Measurements from ENCODE around the gene KCNK1.
"Not testable (repeated sequence)": the region's sequence is repeated elsewhere in the genome, so short reads cannot be mapped to it uniquely, and the experiment has no call there.

The KCNK1 gene

GRCh38 chr1:233677690-233678354 lies 63.9 kb downstream of the KCNK1 start:
- H3K27ac ChIP-seq (ENCODE audit: low read depth, low read length), result no peak overlapping the region
- no peak overlapping the region for H3K4me3 ChIP-seq (ENCODE audit: low read depth, low read length)
- H3K27me3 ChIP-seq (ENCODE audit: control insufficient read depth, insufficient read depth, low read length), result no peaks in the 10 kb centered on the region
- 0 out of 2 replicates have a peak, but pooled peaks cover 6% of the 10 kb centered on the region for H3K9me3 ChIP-seq (ENCODE audit: control insufficient read depth, insufficient read depth, low read depth, low read length)
- peaks cover 32% of the 10 kb centered on the region; the same call in 1 of the 2 replicates for H3K36me3 ChIP-seq (ENCODE audit: control insufficient read depth, insufficient read depth, low read length)
- H3K4me1 ChIP-seq (ENCODE audit: control insufficient read depth, insufficient read depth, low read length), result peaks cover 34% of the 10 kb centered on the region
- no peak overlapping the region for H3K9ac ChIP-seq (ENCODE audit: low read length)

GRCh38 chr1:233679030-233679429 lies 65.1 kb downstream of the KCNK1 start:
- H3K27me3 ChIP-seq (ENCODE audit: control insufficient read depth, insufficient read depth, low read length), result no peaks in the 10 kb centered on the region
- H3K9ac ChIP-seq (ENCODE audit: low read length), result no peak overlapping the region
- peaks cover 27% of the 10 kb centered on the region; the same call in 1 of the 2 replicates for H3K36me3 ChIP-seq (ENCODE audit: control insufficient read depth, insufficient read depth, low read length)
- 0 out of 2 replicates have a peak, but pooled peaks cover 6% of the 10 kb centered on the region for H3K9me3 ChIP-seq (ENCODE audit: control insufficient read depth, insufficient read depth, low read depth, low read length)
- H3K27ac ChIP-seq (ENCODE audit: low read depth, low read length), result 0 out of 2 replicates have a peak overlapping the region, but pooled peaks have one; percentile 1
- peaks cover 39% of the 10 kb centered on the region for H3K4me1 ChIP-seq (ENCODE audit: control insufficient read depth, insufficient read depth, low read length)
- H3K4me3 ChIP-seq (ENCODE audit: low read depth, low read length), result peak overlapping the region; percentile 4; the same call in 1 of the 2 replicates

GRCh38 chr1:233679591-233680373 lies 65.9 kb downstream of the KCNK1 start:
- no peak overlapping the region for H3K9ac ChIP-seq (ENCODE audit: low read length)
- peak overlapping the region; percentile 4; the same call in 1 of the 2 replicates for H3K4me3 ChIP-seq (ENCODE audit: low read depth, low read length)
- H3K9me3 ChIP-seq (ENCODE audit: control insufficient read depth, insufficient read depth, low read depth, low read length), result 0 out of 2 replicates have a peak, but pooled peaks cover 6% of the 10 kb centered on the region
- peak overlapping the region; percentile 1; the same call in 1 of the 2 replicates for H3K27ac ChIP-seq (ENCODE audit: low read depth, low read length)
- peaks cover 39% of the 10 kb centered on the region for H3K4me1 ChIP-seq (ENCODE audit: control insufficient read depth, insufficient read depth, low read length)
- no peaks in the 10 kb centered on the region for H3K27me3 ChIP-seq (ENCODE audit: control insufficient read depth, insufficient read depth, low read length)
- peaks cover 23% of the 10 kb centered on the region; the same call in 1 of the 2 replicates for H3K36me3 ChIP-seq (ENCODE audit: control insufficient read depth, insufficient read depth, low read length)

GRCh38 chr1:233681285-233681684 lies 67.4 kb downstream of the KCNK1 start:
- Histone ChIP-seq H3K36me3 (ENCODE audit: control insufficient read depth, insufficient read depth, low read length) (peaks cover 12% of the 10 kb centered on the region; the same call in 1 of the 2 replicates), H3K4me3 (ENCODE audit: low read depth, low read length) (no peak overlapping the region), H3K27ac (ENCODE audit: low read depth, low read length) (no peak overlapping the region; the same call in 1 of the 2 replicates), H3K4me1 (ENCODE audit: control insufficient read depth, insufficient read depth, low read length) (peaks cover 44% of the 10 kb centered on the region), H3K9ac (ENCODE audit: low read length) (no peak overlapping the region), H3K27me3 (ENCODE audit: control insufficient read depth, insufficient read depth, low read length) (no peaks in the 10 kb centered on the region), H3K9me3 (ENCODE audit: control insufficient read depth, insufficient read depth, low read depth, low read length) (0 out of 2 replicates have a peak, but pooled peaks cover 6% of the 10 kb centered on the region)

GRCh38 chr1:233686653-233687052 lies 72.7 kb downstream of the KCNK1 start:
- not testable (repeated sequence) for H3K9me3 ChIP-seq (ENCODE audit: control insufficient read depth, insufficient read depth, low read depth, low read length); H3K27me3 ChIP-seq (ENCODE audit: control insufficient read depth, insufficient read depth, low read length)

GRCh38 chr1:233689017-233689747 lies 75.3 kb downstream of the KCNK1 start:
- Histone ChIP-seq H3K36me3 (ENCODE audit: control insufficient read depth, insufficient read depth, low read length) (no peaks in the 10 kb centered on the region; the same call in 1 of the 2 replicates), H3K27me3 (ENCODE audit: control insufficient read depth, insufficient read depth, low read length) (no peaks in the 10 kb centered on the region), H3K4me1 (ENCODE audit: control insufficient read depth, insufficient read depth, low read length) (peaks cover 27% of the 10 kb centered on the region), H3K27ac (ENCODE audit: low read depth, low read length) (no peak overlapping the region; the same call in 1 of the 2 replicates), H3K9me3 (ENCODE audit: control insufficient read depth, insufficient read depth, low read depth, low read length) (no peaks in the 10 kb centered on the region), H3K4me3 (ENCODE audit: low read depth, low read length) (no peak overlapping the region), H3K9ac (ENCODE audit: low read length) (peak overlapping the region; percentile 52)

More at GRCh38 chr1:233686653-233687052, 72.7 kb downstream of the KCNK1 start:
- peaks cover 41% of the 10 kb centered on the region for H3K4me1 ChIP-seq (ENCODE audit: control insufficient read depth, insufficient read depth, low read length)
- peak overlapping the region; percentile 81 for H3K9ac ChIP-seq (ENCODE audit: low read length)
- not testable (repeated sequence) for H3K27ac ChIP-seq (ENCODE audit: low read depth, low read length); H3K36me3 ChIP-seq (ENCODE audit: control insufficient read depth, insufficient read depth, low read length)
- H3K4me3 ChIP-seq (ENCODE audit: low read depth, low read length), result peak overlapping the region; percentile 59

GRCh38 chr1:233689748-233690254 lies 75.9 kb downstream of the KCNK1 start:
- Histone ChIP-seq H3K4me3 (ENCODE audit: low read depth, low read length) (no peak overlapping the region), H3K27ac (ENCODE audit: low read depth, low read length) (no peak overlapping the region; the same call in 1 of the 2 replicates), H3K9ac (ENCODE audit: low read length) (peak overlapping the region; percentile 52), H3K4me1 (ENCODE audit: control insufficient read depth, insufficient read depth, low read length) (peaks cover 27% of the 10 kb centered on the region), H3K27me3 (ENCODE audit: control insufficient read depth, insufficient read depth, low read length) (no peaks in the 10 kb centered on the region), H3K36me3 (ENCODE audit: control insufficient read depth, insufficient read depth, low read length) (no peaks in the 10 kb centered on the region; the same call in 1 of the 2 replicates), H3K9me3 (ENCODE audit: control insufficient read depth, insufficient read depth, low read depth, low read length) (no peaks in the 10 kb centered on the region)

- no peaks in the 10 kb centered on the region for H3K27me3 ChIP-seq (ENCODE audit: control insufficient read depth, insufficient read depth, low read length)
Observed at GRCh38 chr1:233695901-233696300, 82.0 kb downstream of the KCNK1 start.

GRCh38 chr1:233700338-233700737 lies 86.4 kb downstream of the KCNK1 start:
- H3K27ac ChIP-seq (ENCODE audit: low read depth, low read length), result no peak overlapping the region
- no peaks in the 10 kb centered on the region for H3K36me3 ChIP-seq (ENCODE audit: control insufficient read depth, insufficient read depth, low read length)
- peaks cover 8% of the 10 kb centered on the region for H3K4me1 ChIP-seq (ENCODE audit: control insufficient read depth, insufficient read depth, low read length)
- peaks cover 9% of the 10 kb centered on the region; the same call in 1 of the 2 replicates for H3K9me3 ChIP-seq (ENCODE audit: control insufficient read depth, insufficient read depth, low read depth, low read length)
- no peak overlapping the region for H3K9ac ChIP-seq (ENCODE audit: low read length)
- no peaks in the 10 kb centered on the region for H3K27me3 ChIP-seq (ENCODE audit: control insufficient read depth, insufficient read depth, low read length)
- H3K4me3 ChIP-seq (ENCODE audit: low read depth, low read length), result no peak overlapping the region

More at GRCh38 chr1:233695901-233696300, 82.0 kb downstream of the KCNK1 start:
- Histone ChIP-seq H3K36me3 (ENCODE audit: control insufficient read depth, insufficient read depth, low read length) (no peaks in the 10 kb centered on the region; the same call in 1 of the 2 replicates), H3K4me1 (ENCODE audit: control insufficient read depth, insufficient read depth, low read length) (0 out of 2 replicates have a peak, but pooled peaks cover 2% of the 10 kb centered on the region), H3K27ac (ENCODE audit: low read depth, low read length) (no peak overlapping the region), H3K9me3 (ENCODE audit: control insufficient read depth, insufficient read depth, low read depth, low read length) (peaks cover 10% of the 10 kb centered on the region; the same call in 1 of the 2 replicates), H3K4me3 (ENCODE audit: low read depth, low read length) (no peak overlapping the region), H3K9ac (ENCODE audit: low read length) (no peak overlapping the region)

GRCh38 chr1:233704170-233704897 lies 90.4 kb downstream of the KCNK1 start:
- Histone ChIP-seq H3K27me3 (ENCODE audit: control insufficient read depth, insufficient read depth, low read length) (no peaks in the 10 kb centered on the region), H3K9me3 (ENCODE audit: control insufficient read depth, insufficient read depth, low read depth, low read length) (peaks cover 2% of the 10 kb centered on the region; the same call in 1 of the 2 replicates), H3K4me1 (ENCODE audit: control insufficient read depth, insufficient read depth, low read length) (peaks cover 17% of the 10 kb centered on the region), H3K4me3 (ENCODE audit: low read depth, low read length) (no peak overlapping the region), H3K36me3 (ENCODE audit: control insufficient read depth, insufficient read depth, low read length) (no peaks in the 10 kb centered on the region), H3K27ac (ENCODE audit: low read depth, low read length) (no peak overlapping the region), H3K9ac (ENCODE audit: low read length) (no peak overlapping the region)

Measured in HUES6 (cell line).